ENCODE results near the gene GIPC3. TPM values are rescaled to one million over a fixed set of nuclear protein-coding genes. Genes with fewer than 3 reads are reported as not detected.
A peak's percentile ranks its signal among the peaks of the same experiment; 100 is the strongest.
"Not testable (repeated sequence)": the region's sequence is repeated elsewhere in the genome, so short reads cannot be mapped to it uniquely, and the experiment has no call there.

GIPC3 gene
- total RNA-seq, 2 donors from 2014 or later, result 13.9 to 14.6 TPM

DNA sequence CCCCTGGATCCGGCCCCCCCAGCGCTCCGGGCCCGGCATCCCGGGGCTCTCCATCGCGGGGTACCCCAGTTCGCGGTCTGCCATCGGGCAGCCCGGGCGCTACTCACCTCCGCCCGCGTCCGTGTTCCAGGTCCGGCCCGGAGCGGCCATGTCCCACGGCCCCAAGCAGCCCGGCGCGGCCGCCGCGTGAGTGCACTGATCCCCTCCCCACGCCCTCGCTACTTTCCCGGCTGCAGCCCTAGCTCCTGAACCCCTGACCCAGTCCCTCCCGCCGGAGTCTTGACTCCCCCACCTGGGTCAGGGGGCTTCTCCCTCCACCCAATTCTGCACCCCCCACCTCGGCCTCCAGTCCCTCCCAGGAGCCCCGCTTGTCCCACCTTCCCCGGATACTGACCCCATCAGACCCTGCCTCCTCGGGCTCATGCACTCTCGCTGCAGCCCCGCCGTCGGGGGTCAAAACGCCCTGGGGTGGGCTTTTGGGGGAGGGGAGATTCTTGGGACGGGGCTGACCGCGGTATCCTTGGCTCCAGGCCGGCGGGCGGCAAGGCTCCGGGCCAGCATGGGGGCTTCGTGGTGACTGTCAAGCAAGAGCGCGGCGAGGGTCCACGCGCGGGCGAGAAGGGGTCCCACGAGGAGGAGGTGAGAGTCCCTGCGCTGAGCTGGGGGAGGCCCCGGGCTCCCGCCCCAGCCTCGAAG is 12.0 kb upstream of the GIPC3 start:
- DNase-seq (ENCODE audit: low spot score), result no peak

DNA sequence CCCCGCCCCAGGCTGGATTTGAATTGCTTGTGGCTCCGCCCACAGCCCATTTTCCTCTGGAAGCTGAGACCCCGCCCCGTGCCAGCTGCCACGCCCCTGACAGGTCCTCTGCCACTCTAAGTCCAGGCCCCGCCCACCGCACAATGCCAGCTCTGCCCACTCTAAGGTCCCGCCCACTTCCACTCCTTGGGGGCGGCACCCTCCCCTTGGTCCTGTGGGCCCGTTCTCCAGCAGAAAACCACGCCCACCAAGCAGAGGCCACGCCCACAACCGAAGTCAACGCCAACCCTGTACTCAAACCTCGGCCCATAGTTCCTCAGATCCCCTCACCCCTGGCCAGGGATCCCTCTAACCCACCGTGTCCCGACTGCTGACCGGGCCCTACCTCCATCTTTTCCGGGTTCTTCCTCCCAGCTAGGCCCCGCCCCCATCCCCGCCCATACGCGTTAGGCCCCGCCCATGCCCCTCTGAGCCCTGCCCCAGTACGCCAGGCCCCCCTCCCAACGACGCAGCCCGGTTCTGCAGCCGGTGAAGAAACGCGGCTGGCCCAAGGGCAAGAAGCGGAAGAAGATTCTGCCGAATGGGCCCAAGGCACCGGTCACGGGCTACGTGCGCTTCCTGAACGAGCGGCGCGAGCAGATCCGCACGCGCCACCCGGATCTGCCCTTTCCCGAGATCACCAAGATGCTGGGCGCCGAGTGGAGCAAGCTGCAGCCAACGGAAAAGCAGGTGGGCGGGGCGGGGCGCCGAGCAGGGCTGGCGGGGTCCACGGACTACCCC is 11.2 kb upstream of the GIPC3 start:
- intact Hi-C loops (cut with DNase I), result no loop called here
- DNase-seq (ENCODE audit: low spot score), result peak; percentile 97

More for the DNA sequence above, 12.0 kb upstream of the GIPC3 start:
- intact Hi-C loops (cut with DNase I), result no loop called here

DNA sequence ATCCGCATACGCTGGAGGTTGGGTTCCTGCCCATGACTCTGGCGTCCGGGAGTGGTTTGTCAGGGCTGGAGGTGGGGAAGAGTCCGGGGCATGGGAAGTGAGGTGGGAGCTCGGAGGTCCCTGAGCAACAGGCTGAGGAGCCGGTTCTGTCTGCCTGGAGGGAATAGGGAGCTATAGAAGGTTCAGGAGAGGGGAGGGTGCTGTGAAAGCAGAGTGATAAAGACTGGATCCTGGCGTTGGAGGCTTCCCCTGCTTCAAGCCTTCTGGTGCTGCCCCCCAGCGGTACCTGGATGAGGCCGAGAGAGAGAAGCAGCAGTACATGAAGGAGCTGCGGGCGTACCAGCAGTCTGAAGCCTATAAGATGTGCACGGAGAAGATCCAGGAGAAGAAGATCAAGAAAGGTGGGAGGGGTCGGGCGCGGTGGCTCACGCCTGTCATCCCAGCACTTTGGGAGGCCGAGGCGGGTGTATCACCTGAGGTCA is 10.0 kb upstream of the GIPC3 start:
- no peak for DNase-seq (ENCODE audit: low spot score)
- intact Hi-C loops (cut with DNase I), result no loop called here

DNA sequence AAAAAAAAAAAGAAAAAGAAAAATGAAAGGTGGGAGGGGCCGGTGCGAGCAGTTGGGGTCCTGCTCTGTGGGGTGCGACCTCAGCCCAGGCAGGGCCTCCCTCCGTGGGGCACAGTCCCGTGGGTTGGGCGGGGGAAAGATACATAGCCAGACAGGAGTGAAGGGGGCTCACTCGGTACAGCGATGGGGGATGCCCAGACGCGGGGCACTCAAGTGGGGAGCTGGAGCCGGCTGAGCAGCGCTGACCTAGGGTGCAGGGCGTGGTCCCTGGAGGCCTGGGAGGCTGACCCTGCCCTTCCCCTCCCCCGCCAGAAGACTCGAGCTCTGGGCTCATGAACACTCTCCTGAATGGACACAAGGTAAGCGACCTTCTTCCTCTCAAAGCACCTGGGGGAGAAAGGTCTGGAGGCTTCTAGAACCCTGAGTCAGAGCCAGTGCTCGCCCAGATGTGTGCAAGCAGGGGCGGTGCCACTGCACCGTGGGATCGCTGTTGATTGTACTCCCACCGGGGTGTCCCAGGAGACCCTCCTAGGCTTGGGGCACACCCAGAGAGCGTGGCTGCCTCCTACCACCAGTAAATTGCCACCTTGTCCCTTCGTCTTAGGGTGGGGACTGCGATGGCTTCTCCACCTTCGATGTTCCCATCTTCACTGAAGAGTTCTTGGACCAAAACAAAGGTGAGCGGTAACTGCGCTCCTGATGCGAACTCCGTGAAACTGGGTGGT is 9.2 kb upstream of the GIPC3 start:
- intact Hi-C loops (cut with DNase I), result no loop called here

DNA sequence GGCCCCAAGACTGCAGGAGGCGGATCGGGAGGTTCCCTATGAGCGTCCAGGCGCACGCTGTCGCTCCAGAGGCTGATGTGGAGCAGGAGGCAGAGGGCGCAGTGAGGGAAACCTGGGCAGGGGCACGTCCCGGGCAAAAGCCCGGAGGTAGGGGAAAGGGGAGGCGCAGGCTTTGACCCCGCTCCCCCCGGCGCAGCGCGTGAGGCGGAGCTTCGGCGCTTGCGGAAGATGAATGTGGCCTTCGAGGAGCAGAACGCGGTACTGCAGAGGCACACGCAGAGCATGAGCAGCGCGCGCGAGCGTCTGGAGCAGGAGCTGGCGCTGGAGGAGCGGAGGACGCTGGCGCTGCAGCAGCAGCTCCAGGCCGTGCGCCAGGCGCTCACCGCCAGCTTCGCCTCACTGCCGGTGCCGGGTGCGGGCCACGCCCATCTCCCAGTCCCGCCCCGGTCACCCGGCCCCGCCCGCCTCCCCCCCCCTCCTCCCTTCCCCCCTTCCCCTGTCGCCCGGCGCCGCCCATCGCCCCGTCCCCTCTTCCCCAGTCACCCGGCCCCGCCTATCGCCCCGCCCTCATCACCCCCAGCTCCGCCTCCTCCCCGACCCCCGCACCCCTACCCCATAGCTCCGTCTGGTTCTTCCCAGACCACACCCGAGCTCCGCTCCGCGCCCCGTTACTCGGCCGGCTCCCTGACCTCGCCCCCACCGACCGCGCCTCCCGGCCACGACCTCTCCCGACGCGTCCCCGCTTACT is 8.4 kb upstream of the GIPC3 start:
- intact Hi-C loops (cut with DNase I), result no loop called here
- peak; percentile 91 for DNase-seq (ENCODE audit: low spot score)

More for the DNA sequence above, 9.2 kb upstream of the GIPC3 start:
- DNase-seq (ENCODE audit: low spot score), result no peak

DNA sequence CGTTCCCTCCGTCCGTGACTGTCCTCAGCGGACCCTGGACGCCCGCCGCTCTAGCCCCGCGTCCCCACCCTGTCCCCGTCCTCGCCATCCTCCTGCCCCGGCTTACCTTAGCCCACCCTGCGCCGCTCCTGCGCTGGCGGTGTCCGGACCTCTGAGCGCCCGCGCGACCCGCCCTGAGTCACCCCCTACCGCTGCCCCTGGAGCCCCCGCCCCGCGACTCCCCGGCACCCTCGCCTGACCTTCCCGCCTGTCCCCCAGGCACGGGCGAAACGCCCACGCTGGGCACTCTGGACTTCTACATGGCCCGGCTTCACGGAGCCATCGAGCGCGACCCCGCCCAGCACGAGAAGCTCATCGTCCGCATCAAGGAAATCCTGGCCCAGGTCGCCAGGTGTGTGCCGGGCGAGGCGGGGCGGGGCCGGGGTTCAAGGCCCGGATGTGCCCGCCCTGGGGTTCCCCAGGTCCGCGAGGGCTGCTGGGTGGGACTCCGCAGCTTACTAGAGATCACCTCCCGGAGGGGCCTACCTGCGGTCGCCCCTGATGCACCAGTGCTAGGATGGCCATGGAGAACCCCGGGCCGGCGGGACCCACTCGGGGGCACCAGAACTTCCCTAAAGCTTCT is 7.4 kb upstream of the GIPC3 start:
- no peak for DNase-seq (ENCODE audit: low spot score)

DNA sequence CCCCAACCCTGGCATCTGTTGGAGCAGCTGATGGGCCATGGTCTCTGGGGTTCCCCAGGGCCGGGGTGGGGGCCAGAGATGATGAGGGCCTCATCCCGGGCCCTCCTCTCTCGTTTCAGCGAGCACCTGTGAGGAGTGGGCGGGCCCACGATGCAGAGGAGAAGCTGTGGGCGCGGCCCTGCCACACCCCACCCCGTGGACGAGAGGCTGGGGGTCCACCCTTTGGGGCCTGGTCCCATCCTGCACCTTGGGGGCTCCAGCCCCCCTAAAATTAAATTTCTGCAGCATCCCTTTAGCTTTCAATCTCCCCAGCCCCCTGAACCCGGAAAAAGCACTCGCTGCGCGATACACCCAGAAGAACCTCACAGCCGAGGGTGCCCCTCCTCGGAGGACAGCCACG is 6.9 kb upstream of the GIPC3 start:
- intact Hi-C loops (cut with DNase I), result no loop called here
- no peak for DNase-seq (ENCODE audit: low spot score)

More for the DNA sequence above, 7.4 kb upstream of the GIPC3 start:
- intact Hi-C loops (cut with DNase I), result no loop called here

DNA sequence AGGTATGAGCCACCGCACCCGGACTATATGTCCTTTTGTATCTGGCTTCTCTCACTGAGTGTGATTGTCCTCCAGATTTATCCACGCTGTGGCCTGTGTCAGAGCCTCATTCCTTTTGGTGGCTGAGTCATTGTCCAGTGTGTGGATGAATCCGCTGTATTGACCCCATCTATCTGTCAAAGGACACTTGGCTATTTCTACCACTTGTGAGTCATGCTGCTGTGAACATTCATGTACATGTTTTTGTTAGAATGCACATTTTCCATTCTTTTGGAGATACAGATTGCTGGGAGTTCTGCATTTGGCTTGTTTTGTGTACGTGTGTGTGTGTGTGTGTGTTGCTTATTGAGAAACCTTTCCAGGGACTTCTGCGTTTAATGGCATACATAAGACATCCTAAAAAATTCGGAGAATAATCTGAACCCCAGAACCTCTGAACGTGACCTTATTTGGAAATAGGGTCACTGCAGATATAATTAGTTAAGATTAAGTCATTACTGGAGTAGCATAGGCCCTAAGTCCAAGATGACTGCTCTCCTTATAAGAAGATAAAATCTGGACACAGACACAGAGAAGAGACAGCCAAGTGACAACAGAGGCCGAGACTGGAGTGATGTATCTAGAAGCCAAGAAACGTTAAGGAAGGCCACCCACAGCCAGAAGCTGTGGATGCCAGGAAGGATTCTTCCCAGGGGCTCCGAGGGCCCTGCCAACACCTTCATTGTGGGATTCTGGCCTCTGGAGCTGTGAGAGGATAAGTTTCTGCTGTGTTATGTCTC is 4.9 kb upstream of the GIPC3 start:
- no peak for DNase-seq (ENCODE audit: low spot score)
- intact Hi-C loops (cut with DNase I), result no loop called here

DNA sequence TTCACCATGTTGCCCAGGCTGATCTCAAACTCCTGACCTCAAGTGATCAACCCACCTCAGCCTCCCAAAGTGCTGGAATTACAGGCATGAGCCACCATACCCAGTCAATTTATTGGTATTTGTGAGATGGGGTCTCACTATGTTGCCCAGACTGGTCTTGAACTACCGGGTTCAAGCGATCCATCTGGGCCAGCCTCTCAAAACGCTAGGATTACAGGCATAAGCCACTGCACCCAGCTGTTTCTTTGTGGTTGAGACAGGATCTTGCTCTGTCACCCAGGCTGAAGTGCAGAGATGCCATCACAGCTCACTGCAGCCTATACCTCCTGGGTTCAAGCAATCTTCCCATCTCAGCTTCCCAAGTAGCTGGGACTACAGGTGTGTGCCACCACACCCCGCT is 3.5 kb upstream of the GIPC3 start:
- DNase-seq (ENCODE audit: low spot score); intact Hi-C loops (cut with DNase I): not testable (repeated sequence)

DNA sequence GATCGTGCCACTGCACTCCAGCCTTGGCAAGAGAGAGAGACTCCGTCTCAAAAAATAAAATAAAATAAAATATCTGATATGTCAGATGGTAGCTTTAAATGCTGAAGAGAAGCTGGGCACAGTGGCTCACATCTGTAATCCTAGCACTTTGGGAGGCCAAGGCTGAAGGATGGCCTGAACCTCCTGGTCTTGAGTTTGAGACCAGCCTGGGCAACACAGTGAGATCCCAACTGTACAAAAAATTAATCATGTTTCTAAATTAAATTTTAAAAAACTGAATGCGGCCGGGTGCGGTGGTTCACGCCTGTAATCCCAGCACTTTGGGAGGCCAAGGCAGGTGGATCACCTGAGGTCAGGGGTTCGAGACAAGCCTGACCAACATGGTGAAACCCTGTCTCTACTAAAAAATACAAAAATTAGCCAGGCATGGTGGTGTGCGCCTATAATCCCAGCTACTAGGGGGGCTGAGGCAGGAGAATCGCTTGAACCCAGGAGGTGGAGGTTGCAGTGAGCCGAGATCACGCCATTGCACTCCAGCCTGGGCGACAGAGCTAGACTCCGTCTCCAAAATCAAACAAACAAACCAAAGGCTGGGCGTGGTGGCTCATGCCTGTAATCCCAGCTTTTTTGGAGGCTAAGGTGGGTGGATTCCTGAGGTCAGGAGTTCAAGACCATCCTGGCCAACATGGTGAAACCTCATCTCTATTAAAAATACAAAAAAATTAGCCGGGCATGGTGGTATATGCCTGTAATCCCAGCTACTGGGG is 1.1 kb upstream of the GIPC3 start:
- intact Hi-C loops (cut with DNase I); DNase-seq (ENCODE audit: low spot score): not testable (repeated sequence)

DNA sequence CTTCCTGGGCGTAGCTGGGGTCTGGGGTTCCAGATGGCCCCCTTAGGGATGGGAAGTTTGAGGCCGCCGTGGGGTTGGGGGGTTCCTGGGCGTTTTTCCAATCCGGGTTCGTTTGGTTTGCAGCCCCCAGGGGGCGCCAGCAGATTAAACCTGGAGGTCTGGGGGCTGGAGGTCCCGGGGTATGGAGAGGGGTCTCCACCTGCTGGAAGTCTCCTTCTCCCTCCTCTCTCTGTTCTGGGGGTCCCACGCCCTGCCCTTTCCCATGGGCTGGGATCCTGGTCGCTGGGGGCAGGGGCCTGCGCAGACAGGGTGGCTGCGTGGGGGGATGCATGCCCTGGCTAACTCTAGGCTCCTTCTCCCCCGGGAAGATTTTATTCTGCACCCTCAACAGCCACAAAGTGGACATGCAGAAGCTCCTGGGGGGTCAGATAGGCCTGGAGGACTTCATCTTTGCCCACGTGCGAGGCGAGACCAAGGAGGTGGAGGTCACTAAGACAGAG is 899 bp downstream of the GIPC3 start:
- intact Hi-C loops (cut with DNase I), result loop anchor here in 1 of 2 donors (2.0 kb wide), 1 partner anchor 33 kb away; no protein-coding TSS in a partner anchor
- no peak for DNase-seq (ENCODE audit: low spot score)

DNA sequence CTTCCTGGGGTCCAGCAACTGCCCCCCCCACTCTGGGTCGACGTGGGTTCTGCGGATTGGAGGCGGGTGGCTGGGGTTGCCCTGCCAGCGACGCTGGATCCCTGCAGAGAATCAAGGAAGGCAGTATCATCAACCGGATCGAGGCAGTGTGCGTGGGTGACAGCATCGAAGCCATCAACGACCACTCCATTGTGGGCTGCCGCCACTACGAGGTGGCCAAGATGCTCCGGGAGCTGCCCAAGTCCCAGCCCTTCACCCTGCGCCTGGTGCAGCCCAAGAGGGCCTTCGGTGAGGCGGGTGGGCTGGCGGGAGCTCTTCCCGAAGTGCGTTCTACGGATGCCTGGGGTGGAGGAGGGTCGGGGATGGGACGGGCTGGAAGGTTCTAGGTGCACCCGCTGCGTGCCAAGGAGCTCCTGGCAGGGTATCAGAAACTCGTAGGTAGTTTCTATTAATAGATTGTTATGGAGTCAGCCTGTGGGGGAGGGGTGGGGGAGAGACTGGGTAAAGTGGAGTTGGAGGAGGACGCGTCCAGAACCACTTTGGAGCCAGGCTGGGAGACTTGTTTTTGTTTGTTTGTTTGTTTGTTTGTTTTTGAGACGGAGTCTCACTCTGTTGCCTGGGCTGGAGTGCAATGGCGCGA is 1.5 kb downstream of the GIPC3 start:
- intact Hi-C loops (cut with DNase I), result loop anchor here in 1 of 2 donors (2.0 kb wide), 1 partner anchor 32 kb away; no protein-coding TSS in a partner anchor
- peak; percentile 64 for DNase-seq (ENCODE audit: low spot score)

DNA sequence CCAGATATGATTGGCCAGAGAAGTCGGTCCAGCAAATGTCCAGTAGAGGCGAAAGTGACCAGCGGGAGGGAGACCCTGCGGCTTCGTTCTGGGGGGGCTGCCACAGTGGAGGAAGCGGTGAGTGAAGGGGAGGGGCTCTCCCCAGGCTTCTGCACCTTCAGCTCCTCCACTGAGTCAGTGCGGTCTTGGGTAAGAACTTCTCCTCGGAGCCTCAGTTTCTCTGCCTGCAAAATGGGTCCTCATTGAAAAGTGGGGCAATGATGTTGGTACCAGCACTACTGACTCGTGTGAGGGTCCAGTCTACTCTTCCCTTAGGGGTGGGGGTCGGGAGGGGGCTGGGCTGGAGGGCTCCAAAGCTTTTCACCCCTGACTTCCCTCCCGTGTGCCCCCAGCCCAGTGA is 4.2 kb downstream of the GIPC3 start:
- peak; percentile 64 for DNase-seq (ENCODE audit: low spot score)
- intact Hi-C loops (cut with DNase I), result no loop called here

DNA sequence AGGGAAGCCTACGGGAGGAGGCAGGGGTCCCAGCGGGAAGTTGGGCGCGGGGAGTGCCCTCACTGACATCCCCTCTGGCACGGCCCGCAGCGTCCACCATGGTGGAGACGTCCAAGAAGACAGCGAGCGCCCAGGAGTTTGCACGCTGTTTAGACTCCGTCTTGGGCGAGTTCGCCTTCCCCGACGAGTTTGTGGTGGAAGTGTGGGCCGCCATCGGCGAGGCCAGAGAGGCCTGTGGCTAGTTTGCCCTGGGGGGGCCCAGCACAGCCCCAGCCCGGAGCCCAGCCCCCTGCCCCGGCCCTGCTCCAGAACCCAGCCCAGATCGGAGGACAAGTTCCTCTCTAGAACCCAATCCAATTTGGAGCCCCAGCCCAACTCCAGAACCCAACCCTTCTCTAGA is 4.7 kb downstream of the GIPC3 start:
- intact Hi-C loops (cut with DNase I), result no loop called here
- DNase-seq (ENCODE audit: low spot score), result peak; percentile 74

DNA sequence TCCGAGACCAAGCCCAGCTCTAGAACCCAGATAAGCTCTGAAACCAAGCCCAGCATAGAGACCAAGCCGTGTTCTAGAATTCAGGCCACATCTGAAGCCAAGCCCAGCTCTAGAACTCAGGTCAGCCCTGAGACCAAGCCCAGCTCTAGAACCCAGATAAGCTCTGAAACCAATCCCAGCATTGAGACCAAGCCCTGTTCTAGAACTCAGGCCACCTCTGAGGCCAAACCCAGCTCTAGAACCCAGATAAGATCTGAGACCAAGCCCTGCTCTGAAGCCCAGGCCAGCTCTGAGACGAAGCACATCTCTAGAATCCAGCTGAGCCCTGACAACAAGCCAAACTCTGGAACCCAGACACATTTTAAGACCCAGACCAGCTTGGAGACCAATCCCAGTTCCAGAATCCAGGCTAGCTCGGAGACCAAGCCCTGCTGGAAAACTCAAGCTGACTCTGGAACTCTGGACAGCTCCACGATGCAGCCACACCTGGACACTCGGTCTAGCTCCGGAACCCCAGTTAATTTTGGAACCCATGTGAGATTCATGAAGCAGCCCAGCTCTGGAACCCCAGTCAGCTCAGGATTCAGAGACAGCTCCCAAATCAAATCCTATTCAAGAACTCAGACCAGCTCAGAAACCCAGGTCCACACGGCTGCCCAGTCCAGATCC is 5.8 kb downstream of the GIPC3 start:
- intact Hi-C loops (cut with DNase I), result no loop called here
- peak; percentile 63 for DNase-seq (ENCODE audit: low spot score)

All from posterior vena cava (tissue), 2 donors.